Left renal pelvis (tissue), 4 donors: ENCODE measurements around the gene PEX10. TPM values are rescaled to one million over a fixed set of nuclear protein-coding genes. Genes with fewer than 3 reads are reported as not detected.

Experiments
- DNase-seq, 4 donors: peaks; one replicate each; pipeline ENCODE4 v3.0.0-alpha.2; 2013; ENCODE audit warnings: low read depth in 4 of 4, low spot score in 3 of 4
- polyA plus RNA-seq, 4 donors: library from polyadenylated mRNA; unstranded; fragments of 120-200 nt; gene quantifications; one replicate each; pipeline ENCODE4 v1.2.1, GENCODE V29; 2013; ENCODE audit not compliant: insufficient read length in 4 of 4

Gene PEX10
- polyA plus RNA-seq, 4 donors, result 12.4 to 29.9 (median 20.1) TPM

- DNase-seq, result peak; percentile 96 to 97 (median 96)
These were observed 21.1 kb downstream of the PEX10 start, which contains the start of the genes MORN1 and RER1 for GRCh38 chr1:2391041-2391930. Gene MORN1 (minus strand): TSS chr1:2391554. CDS start chr1:2391533, 21 bp downstream. Gene RER1 (plus strand): TSS chr1:2391841. CDS start chr1:2395791, 3,950 bp downstream.

GRCh38 chr1:2389644-2390043 lies 22.7 kb downstream of the PEX10 start:
- no peak for DNase-seq

GRCh38 chr1:2388004-2388913 lies 24.1 kb downstream of the PEX10 start:
- DNase-seq, result no peak

- no peak for DNase-seq
These were observed 25.4 kb downstream of the PEX10 start for GRCh38 chr1:2386636-2387611.

- no peak for DNase-seq
These were observed 26.6 kb downstream of the PEX10 start for GRCh38 chr1:2385606-2386280.

GRCh38 chr1:2384941-2385481 lies 27.4 kb downstream of the PEX10 start:
- DNase-seq, result no peak

- no peak for DNase-seq
These were observed 28.1 kb downstream of the PEX10 start for GRCh38 chr1:2384130-2384860.

GRCh38 chr1:2383576-2383975 lies 28.8 kb downstream of the PEX10 start:
- DNase-seq, result no peak

- DNase-seq, result no peak
These were observed 29.6 kb downstream of the PEX10 start for GRCh38 chr1:2382621-2383361.

- peak in 3 of 4 donors; percentile 50 to 54 (median 54) for DNase-seq
These were observed 30.4 kb downstream of the PEX10 start for GRCh38 chr1:2381741-2382620.

- no peak for DNase-seq
These were observed 31.4 kb downstream of the PEX10 start for GRCh38 chr1:2380816-2381591.

GRCh38 chr1:2379733-2380404 lies 32.5 kb downstream of the PEX10 start:
- DNase-seq, result no peak

- DNase-seq, result no peak
These were observed 33.2 kb downstream of the PEX10 start for GRCh38 chr1:2378956-2379732.

- DNase-seq, result no peak
These were observed 33.9 kb downstream of the PEX10 start for GRCh38 chr1:2378441-2378851.
